Suprapubic skin (tissue), 3 donors: ENCODE data around the gene BROX.

Experiments used
- EP300 ChIP-seq: sonication (generic); formaldehyde crosslinking; IDR thresholded peaks from one replicate; pipeline ENCODE4 v1.6.1; 2017; ENCODE audit warnings: antibody characterized with exemption
- TF ChIP-seq, protein P1 (sequence below), 2 donors: fragments of 200-600 bp in 1 of 2; fragments of 450-650 bp in 1 of 2; sonication (generic) in 1 of 2; IDR thresholded peaks; one replicate each; pipeline ENCODE4 v1.5.1; 2016 to 2019; ENCODE audit warnings: antibody characterized with exemption in 2 of 2, mild to moderate bottlenecking in 1 of 2, moderate library complexity in 1 of 2

DNA sequence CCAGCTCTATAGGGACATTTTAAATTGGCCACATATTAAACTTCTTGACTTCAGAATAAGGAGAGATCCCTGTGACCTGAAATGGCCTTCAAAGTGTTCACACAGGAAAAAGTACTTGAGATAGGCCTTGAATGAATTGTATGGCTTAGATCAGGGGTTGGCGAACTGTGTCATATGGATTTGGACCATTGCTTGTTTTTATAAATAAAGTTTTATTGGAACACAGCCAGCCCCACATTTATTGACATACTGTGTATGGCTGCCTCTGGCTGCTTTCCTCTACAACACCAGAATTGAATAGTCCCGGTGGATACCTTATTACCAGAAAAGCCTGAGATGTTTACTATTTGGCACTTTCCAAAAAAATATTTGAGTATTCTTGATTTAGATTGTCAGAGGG, 4.0 kb downstream of the BROX start:
- TF ChIP-seq, protein P1, sequence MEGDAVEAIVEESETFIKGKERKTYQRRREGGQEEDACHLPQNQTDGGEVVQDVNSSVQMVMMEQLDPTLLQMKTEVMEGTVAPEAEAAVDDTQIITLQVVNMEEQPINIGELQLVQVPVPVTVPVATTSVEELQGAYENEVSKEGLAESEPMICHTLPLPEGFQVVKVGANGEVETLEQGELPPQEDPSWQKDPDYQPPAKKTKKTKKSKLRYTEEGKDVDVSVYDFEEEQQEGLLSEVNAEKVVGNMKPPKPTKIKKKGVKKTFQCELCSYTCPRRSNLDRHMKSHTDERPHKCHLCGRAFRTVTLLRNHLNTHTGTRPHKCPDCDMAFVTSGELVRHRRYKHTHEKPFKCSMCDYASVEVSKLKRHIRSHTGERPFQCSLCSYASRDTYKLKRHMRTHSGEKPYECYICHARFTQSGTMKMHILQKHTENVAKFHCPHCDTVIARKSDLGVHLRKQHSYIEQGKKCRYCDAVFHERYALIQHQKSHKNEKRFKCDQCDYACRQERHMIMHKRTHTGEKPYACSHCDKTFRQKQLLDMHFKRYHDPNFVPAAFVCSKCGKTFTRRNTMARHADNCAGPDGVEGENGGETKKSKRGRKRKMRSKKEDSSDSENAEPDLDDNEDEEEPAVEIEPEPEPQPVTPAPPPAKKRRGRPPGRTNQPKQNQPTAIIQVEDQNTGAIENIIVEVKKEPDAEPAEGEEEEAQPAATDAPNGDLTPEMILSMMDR (IDR thresholded peaks at IDR 0.05) = no peak
- TF ChIP-seq EP300 = no peak
